Subcutaneous adipose tissue (tissue), 4 donors: ENCODE results near the gene SCN8A. TPM values are rescaled to one million over a fixed set of nuclear protein-coding genes. Genes with fewer than 3 reads are reported as not detected.

Source experiments
- total RNA-seq, 4 donors: library from RNA; depleted of rRNA; stranded (reverse); fragments of >200 nt; gene quantifications; one replicate each; pipeline ENCODE4 v1.1.0, GENCODE V29; 2016
- TF ChIP-seq, protein P1 (sequence below): fragments of 450-650 bp; IDR thresholded peaks from one replicate; pipeline ENCODE4 v1.5.1; 2016; ENCODE audit warnings: low read depth, mild to moderate bottlenecking, control low read depth, antibody characterized with exemption, moderate library complexity

The SCN8A gene
- total RNA-seq, 4 donors from 2014 or later: 0.19 to 1.2 (median 0.68) TPM

DNA sequence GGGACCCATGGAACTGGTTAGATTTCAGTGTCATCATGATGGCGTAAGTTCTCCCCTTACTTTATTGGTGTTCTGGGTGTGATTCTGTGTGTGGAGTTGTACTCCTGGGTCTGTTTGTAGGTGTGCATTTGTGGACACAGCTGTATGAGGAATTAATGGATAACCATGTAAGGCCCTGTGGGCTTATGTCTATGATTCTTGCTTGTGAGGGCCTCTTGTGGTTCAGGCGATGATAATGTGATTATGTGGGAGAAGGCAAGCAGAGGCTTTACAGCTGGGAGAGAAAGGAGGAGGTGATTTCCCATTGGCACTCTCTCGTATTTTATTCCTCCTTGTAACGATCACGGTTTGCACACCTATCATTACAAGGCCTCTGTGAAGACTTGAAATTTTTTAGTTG, 96.1 kb downstream of the SCN8A start:
- TF ChIP-seq, protein P1, sequence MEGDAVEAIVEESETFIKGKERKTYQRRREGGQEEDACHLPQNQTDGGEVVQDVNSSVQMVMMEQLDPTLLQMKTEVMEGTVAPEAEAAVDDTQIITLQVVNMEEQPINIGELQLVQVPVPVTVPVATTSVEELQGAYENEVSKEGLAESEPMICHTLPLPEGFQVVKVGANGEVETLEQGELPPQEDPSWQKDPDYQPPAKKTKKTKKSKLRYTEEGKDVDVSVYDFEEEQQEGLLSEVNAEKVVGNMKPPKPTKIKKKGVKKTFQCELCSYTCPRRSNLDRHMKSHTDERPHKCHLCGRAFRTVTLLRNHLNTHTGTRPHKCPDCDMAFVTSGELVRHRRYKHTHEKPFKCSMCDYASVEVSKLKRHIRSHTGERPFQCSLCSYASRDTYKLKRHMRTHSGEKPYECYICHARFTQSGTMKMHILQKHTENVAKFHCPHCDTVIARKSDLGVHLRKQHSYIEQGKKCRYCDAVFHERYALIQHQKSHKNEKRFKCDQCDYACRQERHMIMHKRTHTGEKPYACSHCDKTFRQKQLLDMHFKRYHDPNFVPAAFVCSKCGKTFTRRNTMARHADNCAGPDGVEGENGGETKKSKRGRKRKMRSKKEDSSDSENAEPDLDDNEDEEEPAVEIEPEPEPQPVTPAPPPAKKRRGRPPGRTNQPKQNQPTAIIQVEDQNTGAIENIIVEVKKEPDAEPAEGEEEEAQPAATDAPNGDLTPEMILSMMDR: no peak

DNA sequence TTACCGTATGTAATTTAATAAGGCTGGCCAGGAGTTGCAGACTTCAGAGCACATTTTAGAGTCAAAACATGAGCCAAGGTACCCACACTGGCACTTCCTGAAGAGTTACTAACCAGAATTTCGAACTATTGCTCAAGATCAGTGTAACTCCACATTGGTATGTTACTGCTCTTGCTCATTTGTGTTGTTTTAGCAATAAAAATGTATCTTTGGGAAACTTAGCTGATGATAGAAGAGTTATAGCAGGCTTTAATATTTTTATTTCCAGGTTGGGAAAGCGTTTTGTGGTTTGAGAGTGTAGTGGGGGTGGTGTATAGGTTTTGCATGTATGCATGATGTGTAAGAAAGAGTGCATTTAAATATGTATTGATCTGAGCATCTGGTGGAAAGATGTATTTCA, 96.6 kb downstream of the SCN8A start:
- TF ChIP-seq, protein P1: no peak

DNA sequence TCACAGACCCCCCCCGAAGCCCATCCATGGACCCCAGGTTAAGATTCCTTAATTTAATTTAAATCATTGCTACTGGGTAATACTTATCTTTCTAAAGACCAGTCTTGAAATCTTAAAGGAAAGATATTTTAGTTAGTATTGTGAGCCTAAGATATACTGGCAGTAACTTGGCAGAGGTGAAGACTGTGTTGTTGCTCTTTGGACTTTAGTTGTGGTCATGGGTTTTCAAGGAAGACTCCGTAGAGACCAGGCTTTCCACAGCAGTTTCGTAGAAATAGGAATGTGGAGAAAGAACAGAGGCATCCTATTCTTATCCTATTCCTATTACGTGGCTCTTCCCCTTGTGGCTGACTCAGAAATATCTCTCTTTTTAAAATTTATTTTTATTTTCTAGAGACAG, 99.0 kb downstream of the SCN8A start:
- TF ChIP-seq, protein P1: no peak

DNA sequence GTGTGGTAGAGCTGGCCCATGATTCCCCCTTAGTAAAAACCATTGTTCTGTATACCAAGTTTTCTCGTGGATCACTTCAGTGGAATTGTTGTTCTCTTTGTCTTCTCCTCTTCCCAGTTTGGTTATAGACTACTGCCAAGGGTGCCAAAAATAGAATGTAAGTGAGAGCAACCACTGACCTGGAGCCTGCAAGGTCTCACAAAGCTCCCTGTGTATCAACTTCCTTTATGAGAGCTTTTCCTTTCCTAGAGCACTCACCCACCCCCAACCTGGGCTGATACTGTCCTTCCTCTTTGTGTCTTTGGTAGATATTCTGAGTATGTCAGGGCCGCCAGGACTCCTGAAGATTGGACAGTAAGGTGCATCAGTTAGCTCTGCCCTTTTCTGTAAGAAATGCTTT, 101.0 kb downstream of the SCN8A start:
- TF ChIP-seq, protein P1: no peak

DNA sequence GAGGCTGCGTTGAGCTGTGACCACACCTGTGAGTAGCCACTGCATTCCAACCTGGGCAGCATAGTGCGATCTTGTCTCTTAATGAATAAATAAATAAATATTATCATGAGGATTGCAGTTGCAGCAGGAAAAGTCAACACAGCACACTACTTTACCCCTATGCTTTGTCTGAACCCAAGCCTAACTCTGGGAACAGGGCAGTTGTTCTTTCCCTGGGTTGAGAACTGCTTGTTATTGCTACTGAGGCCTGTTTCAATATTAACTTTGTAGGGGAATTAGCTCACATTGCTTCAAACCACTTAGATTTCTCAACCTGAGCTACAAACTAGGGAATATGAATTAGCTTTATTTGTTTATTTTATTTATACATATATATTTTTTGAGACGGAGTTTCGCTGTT, 102.5 kb downstream of the SCN8A start:
- TF ChIP-seq, protein P1: no peak

DNA sequence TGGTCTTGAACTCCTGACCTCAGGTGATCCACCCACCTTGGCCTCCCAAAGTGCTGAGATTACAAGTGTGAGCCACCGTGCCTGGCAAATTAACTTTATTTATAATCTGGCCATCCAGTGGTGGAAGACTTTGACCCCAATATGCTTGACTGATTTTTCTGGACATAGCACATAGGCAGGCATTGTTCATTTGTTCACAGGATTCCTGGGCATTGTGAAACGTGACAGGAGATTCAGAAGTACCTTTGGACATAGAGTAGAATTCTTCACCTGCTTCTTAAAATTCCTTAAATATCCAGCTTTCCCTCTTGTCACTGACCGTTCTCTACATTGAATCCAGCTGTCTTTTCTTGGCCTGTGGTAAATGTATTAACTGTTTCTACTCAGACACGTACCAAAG, 103.1 kb downstream of the SCN8A start:
- TF ChIP-seq, protein P1: no peak

DNA sequence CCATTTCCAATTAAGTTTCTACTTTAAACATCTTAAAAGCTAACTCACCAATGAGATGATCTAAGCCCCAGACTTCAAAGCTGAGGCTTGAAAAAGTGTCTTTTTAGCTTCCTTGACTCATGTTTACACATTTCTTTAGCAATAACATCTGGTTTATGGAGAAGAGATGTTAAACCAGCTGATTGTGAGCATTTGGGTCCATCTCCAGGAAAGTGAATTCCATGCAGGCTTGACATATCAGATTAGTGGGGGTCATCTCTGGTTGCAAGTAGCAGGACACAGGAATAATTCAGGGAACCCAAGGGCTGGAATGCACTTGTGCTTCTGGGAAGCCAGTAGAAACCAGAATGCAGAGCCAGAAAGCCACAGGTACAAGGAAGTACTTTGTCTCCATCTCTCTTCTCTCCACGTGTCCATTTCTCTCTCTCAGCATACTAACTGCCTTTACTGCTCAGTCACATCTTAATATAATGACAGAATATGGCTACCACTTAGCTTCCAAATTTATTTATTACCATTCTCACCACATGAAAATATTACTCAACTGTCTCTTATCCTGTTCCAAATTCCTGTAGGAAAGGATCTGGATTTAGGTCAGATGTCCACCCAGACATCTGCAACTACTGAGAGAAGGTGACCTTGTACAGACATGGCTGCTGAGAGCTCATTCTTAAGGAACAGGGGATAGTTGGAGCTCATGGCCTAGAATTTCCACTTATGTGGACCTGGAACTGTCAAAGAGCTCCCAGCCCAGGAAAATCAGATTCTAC, 104.4 kb downstream of the SCN8A start:
- TF ChIP-seq, protein P1: no peak
